ENCODE data around the gene SEC62. TPM values are rescaled to one million over a fixed set of nuclear protein-coding genes. Genes with fewer than 3 reads are reported as not detected.

Gene SEC62
- total RNA-seq, 1 donor from 2014 or later, result 113 TPM

- Mint-ChIP-seq H3K9me3 (ENCODE audit: unreplicated experiment) (no peaks in the 10 kb centered on the region), H3K36me3 (ENCODE audit: unreplicated experiment) (no peaks in the 10 kb centered on the region), H3K27me3 (ENCODE audit: unreplicated experiment) (peaks cover 27% of the 10 kb centered on the region), H3K4me1 (ENCODE audit: unreplicated experiment) (no peaks in the 10 kb centered on the region), H3K27ac (ENCODE audit: unreplicated experiment) (no peak overlapping the region), H3K4me3 (ENCODE audit: unreplicated experiment) (no peak overlapping the region)
- TF ChIP-seq, protein P1, sequence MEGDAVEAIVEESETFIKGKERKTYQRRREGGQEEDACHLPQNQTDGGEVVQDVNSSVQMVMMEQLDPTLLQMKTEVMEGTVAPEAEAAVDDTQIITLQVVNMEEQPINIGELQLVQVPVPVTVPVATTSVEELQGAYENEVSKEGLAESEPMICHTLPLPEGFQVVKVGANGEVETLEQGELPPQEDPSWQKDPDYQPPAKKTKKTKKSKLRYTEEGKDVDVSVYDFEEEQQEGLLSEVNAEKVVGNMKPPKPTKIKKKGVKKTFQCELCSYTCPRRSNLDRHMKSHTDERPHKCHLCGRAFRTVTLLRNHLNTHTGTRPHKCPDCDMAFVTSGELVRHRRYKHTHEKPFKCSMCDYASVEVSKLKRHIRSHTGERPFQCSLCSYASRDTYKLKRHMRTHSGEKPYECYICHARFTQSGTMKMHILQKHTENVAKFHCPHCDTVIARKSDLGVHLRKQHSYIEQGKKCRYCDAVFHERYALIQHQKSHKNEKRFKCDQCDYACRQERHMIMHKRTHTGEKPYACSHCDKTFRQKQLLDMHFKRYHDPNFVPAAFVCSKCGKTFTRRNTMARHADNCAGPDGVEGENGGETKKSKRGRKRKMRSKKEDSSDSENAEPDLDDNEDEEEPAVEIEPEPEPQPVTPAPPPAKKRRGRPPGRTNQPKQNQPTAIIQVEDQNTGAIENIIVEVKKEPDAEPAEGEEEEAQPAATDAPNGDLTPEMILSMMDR (IDR thresholded peaks at IDR 0.05), result no peak
- DNase-seq (ENCODE audit: extremely low spot score, unreplicated experiment), result no peak
These were observed 34.7 kb upstream of the SEC62 start for GRCh38 chr3:169931747-169932520.

DNA sequence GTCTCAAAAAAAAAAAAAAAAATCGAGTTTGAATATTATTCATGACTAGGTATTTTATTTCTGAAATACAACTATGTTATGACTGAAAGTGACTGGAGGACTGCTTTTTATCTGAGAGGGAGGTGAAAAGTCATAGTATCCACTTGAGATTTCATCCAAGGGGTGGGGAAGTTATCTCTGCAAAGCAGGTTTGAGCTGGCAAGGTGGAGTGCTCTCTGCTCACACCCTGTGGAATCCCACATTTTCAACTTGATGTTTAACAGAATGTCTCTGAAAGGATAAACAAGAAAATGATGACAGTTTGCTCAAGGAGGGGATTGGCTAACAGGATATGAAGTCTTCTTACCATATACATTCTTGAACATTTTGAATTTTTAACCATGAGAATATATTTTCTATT lies 27.3 kb upstream of the SEC62 start:
- no peak for DNase-seq (ENCODE audit: extremely low spot score, unreplicated experiment)
- H3K36me3 Mint-ChIP-seq (ENCODE audit: unreplicated experiment), result no peaks in the 10 kb centered on the region
- peaks cover 58% of the 10 kb centered on the region for H3K27me3 Mint-ChIP-seq (ENCODE audit: unreplicated experiment)
- H3K9me3 Mint-ChIP-seq (ENCODE audit: unreplicated experiment), result no peaks in the 10 kb centered on the region
- TF ChIP-seq, protein P1 (IDR thresholded peaks at IDR 0.05), result no peak
- no peak overlapping the region for H3K27ac Mint-ChIP-seq (ENCODE audit: unreplicated experiment)
- no peaks in the 10 kb centered on the region for H3K4me1 Mint-ChIP-seq (ENCODE audit: unreplicated experiment)
- no peak overlapping the region for H3K4me3 Mint-ChIP-seq (ENCODE audit: unreplicated experiment)

DNA sequence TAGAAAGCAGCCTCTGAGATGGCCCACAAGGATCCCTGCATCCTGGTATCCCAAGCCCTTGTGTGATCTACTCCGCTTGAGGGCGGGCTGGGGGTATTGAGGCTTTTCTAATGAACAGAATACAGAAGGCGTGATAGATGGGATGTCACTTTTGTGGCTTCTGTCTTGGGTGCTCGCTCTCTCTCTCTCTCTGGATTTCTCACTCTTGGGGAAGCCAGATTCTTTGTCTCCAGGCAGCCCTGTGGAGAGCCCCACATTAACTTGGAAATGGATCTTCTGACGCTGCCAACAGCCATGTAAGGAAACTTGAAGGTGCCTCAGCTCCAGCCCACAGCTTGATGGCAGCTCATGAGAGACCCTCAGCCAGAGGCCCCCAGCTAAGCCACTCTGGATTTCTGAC lies 26.9 kb upstream of the SEC62 start:
- TF ChIP-seq, protein P1 (IDR thresholded peaks at IDR 0.05), result no peak
- no peak overlapping the region for H3K27ac Mint-ChIP-seq (ENCODE audit: unreplicated experiment)
- H3K27me3 Mint-ChIP-seq (ENCODE audit: unreplicated experiment), result peaks cover 56% of the 10 kb centered on the region

DNA sequence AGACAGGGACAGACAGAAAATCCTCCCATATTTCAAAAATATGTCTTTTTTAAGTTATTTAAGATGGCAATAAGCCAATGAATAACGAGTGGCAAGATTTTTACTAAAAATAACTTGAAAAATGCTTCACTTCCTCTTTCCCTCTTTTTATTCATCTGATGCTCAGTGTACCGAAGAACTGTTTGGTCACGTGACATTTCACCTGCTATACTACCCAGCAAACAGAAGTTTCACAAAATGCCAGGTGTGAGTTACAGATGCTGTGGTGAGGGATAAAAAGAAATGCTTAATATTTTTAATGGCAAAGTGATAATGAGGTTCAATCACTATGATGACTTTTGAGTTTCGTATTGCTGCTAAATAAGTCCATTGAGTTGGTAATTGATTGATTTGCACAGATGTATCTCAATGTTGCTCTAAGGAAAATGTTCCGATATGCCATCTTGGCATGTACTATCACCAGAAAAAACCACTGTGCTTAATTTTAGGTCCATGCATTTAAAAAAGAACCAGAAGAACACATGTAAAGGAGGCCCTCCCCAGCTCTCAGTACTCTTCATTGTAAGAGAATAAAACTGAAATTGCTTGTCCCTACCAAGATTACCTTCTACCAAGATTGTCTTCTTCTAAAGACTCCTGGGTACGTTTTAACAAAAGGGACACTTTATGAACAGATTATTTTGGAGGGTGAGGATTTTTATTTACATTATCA lies 26.0 kb upstream of the SEC62 start:
- TF ChIP-seq, protein P1 (IDR thresholded peaks at IDR 0.05), result no peak
- no peaks in the 10 kb centered on the region for H3K9me3 Mint-ChIP-seq (ENCODE audit: unreplicated experiment)
- no peak overlapping the region for H3K27ac Mint-ChIP-seq (ENCODE audit: unreplicated experiment)
- DNase-seq (ENCODE audit: extremely low spot score, unreplicated experiment), result no peak
- no peaks in the 10 kb centered on the region for H3K4me1 Mint-ChIP-seq (ENCODE audit: unreplicated experiment)
- H3K36me3 Mint-ChIP-seq (ENCODE audit: unreplicated experiment), result no peaks in the 10 kb centered on the region
- peaks cover 53% of the 10 kb centered on the region for H3K27me3 Mint-ChIP-seq (ENCODE audit: unreplicated experiment)
- no peak overlapping the region for H3K4me3 Mint-ChIP-seq (ENCODE audit: unreplicated experiment)

More for the DNA sequence above, 26.9 kb upstream of the SEC62 start:
- DNase-seq (ENCODE audit: extremely low spot score, unreplicated experiment), result no peak
- Mint-ChIP-seq H3K36me3 (ENCODE audit: unreplicated experiment) (no peaks in the 10 kb centered on the region), H3K4me3 (ENCODE audit: unreplicated experiment) (no peak overlapping the region), H3K9me3 (ENCODE audit: unreplicated experiment) (no peaks in the 10 kb centered on the region), H3K4me1 (ENCODE audit: unreplicated experiment) (no peaks in the 10 kb centered on the region)

DNA sequence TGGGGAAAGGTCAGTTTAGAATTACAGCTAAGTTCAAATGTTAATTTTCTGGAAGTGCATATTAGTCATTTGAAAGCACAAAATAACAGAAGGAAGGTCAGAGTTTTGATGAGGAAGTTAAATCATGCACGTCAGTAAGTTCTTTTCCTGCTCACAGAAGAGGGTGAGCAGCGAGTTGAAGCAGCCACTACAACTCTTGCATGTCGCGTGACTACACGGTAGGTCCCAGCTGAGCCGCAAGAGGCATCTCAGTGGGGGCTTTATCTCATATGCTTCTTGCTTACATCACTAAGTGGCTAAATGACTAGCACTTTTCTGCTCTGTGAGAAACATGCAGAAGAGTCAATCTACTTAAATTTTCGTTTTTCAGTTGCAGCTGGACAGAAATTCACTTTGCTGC lies 21.3 kb upstream of the SEC62 start:
- TF ChIP-seq, protein P1 (IDR thresholded peaks at IDR 0.05), result no peak
- Mint-ChIP-seq H3K36me3 (ENCODE audit: unreplicated experiment) (no peaks in the 10 kb centered on the region), H3K27me3 (ENCODE audit: unreplicated experiment) (peaks cover 40% of the 10 kb centered on the region), H3K27ac (ENCODE audit: unreplicated experiment) (no peak overlapping the region), H3K4me1 (ENCODE audit: unreplicated experiment) (no peaks in the 10 kb centered on the region), H3K4me3 (ENCODE audit: unreplicated experiment) (no peak overlapping the region), H3K9me3 (ENCODE audit: unreplicated experiment) (no peaks in the 10 kb centered on the region)
- DNase-seq (ENCODE audit: extremely low spot score, unreplicated experiment), result no peak
